HEK293 (cell line): ENCODE measurements around the gene CIART.

Experiments
- GLI4 ChIP-seq: fragments of 450-650 bp; formaldehyde crosslinking; IDR thresholded peaks from 2 replicates; pipeline ENCODE4 v1.5.1; 2016; ENCODE audit warnings: missing biosample characterization, missing genetic modification characterization
- HOXA7 ChIP-seq: sonication (generic); formaldehyde crosslinking; IDR thresholded peaks from 2 replicates; pipeline ENCODE4 v1.8.1; 2022; ENCODE audit warnings: missing genetic modification reagents, borderline replicate concordance
- INSM2 ChIP-seq: fragments of 450-650 bp; formaldehyde crosslinking; IDR thresholded peaks from 2 replicates; pipeline ENCODE4 v1.5.1; 2016; ENCODE audit warnings: missing biosample characterization, missing genetic modification characterization
- KLF7 ChIP-seq: fragments of 450-650 bp; formaldehyde crosslinking; IDR thresholded peaks from 2 replicates; pipeline ENCODE4 v1.5.1; 2016; ENCODE audit warnings: missing biosample characterization, missing genetic modification characterization, borderline replicate concordance
- KLF9 ChIP-seq: fragments of 450-650 bp; formaldehyde crosslinking; IDR thresholded peaks from 2 replicates; pipeline ENCODE4 v1.5.1; 2016; ENCODE audit warnings: missing biosample characterization, missing genetic modification characterization, low read depth
- MEIS1 ChIP-seq: sonication (generic); formaldehyde crosslinking; IDR thresholded peaks from 2 replicates; pipeline ENCODE4 v1.8.1; 2022; ENCODE audit warnings: missing genetic modification reagents, mild to moderate bottlenecking, borderline replicate concordance
- MZF1 ChIP-seq: fragments of 450-650 bp; formaldehyde crosslinking; IDR thresholded peaks from 2 replicates; pipeline ENCODE4 v1.5.1; 2017; ENCODE audit warnings: missing biosample characterization, missing genetic modification characterization, borderline replicate concordance
- OVOL3 ChIP-seq: fragments of 450-650 bp; formaldehyde crosslinking; IDR thresholded peaks from 2 replicates; pipeline ENCODE4 v1.5.1; 2016; ENCODE audit warnings: missing biosample characterization, missing genetic modification characterization
- SALL2 ChIP-seq: fragments of 450-650 bp; formaldehyde crosslinking; IDR thresholded peaks from 2 replicates; pipeline ENCODE4 v1.5.0; 2017; ENCODE audit warnings: missing biosample characterization, mild to moderate bottlenecking, missing genetic modification characterization, borderline replicate concordance
- SCRT2 ChIP-seq: fragments of 450-650 bp; formaldehyde crosslinking; IDR thresholded peaks from 2 replicates; pipeline ENCODE4 v1.5.1; 2016; ENCODE audit warnings: missing biosample characterization, missing genetic modification characterization
- SP7 ChIP-seq: fragments of 450-650 bp; formaldehyde crosslinking; IDR thresholded peaks from 2 replicates; pipeline ENCODE4 v1.5.1; 2016; ENCODE audit warnings: missing biosample characterization, missing genetic modification characterization
- TCF7L2 ChIP-seq: IDR thresholded peaks from 2 replicates; pipeline ENCODE4 v1.6.1; 2011; ENCODE audit warnings: low read depth, mild to moderate bottlenecking, inconsistent platforms, low read length, moderate library complexity, borderline replicate concordance
- ZBTB11 ChIP-seq: fragments of 450-650 bp; formaldehyde crosslinking; conservative IDR thresholded peaks from 2 replicates; pipeline ENCODE4 v1.5.1; 2016; ENCODE audit warnings: low read depth, missing biosample characterization, missing genetic modification characterization
- ZBTB17 ChIP-seq: fragments of 450-650 bp; formaldehyde crosslinking; IDR thresholded peaks from 2 replicates; pipeline ENCODE4 v1.5.1; 2016; ENCODE audit warnings: missing biosample characterization, missing genetic modification characterization
- ZEB2 ChIP-seq: fragments of 450-650 bp; formaldehyde crosslinking; IDR thresholded peaks from 2 replicates; pipeline ENCODE4 v1.5.1; 2016; ENCODE audit warnings: missing biosample characterization, missing genetic modification characterization
- ZFP3 ChIP-seq: fragments of 450-650 bp; formaldehyde crosslinking; IDR thresholded peaks from 2 replicates; pipeline ENCODE4 v1.5.1; 2016; ENCODE audit warnings: low read depth, missing biosample characterization, missing genetic modification characterization
- ZNF138 ChIP-seq: fragments of 450-650 bp; formaldehyde crosslinking; IDR thresholded peaks from 2 replicates; pipeline ENCODE4 v1.5.1; 2016; ENCODE audit warnings: missing biosample characterization, missing genetic modification characterization, borderline replicate concordance
- ZNF292 ChIP-seq: fragments of 450-650 bp; formaldehyde crosslinking; IDR thresholded peaks from 2 replicates; pipeline ENCODE4 v1.5.1; 2016; ENCODE audit warnings: low read depth, missing biosample characterization, missing genetic modification characterization, borderline replicate concordance
- ZNF37A ChIP-seq: fragments of 450-650 bp; IDR thresholded peaks from 2 replicates; pipeline ENCODE4 v1.5.1; 2018; ENCODE audit warnings: missing biosample characterization, missing genetic modification characterization
- ZNF394 ChIP-seq: fragments of 450-650 bp; formaldehyde crosslinking; IDR thresholded peaks from 2 replicates; pipeline ENCODE4 v1.5.1; 2016; ENCODE audit warnings: missing biosample characterization, missing genetic modification characterization, mild to moderate bottlenecking, moderate library complexity, borderline replicate concordance
- ZNF433 ChIP-seq: fragments of 450-650 bp; formaldehyde crosslinking; IDR thresholded peaks from 2 replicates; pipeline ENCODE4 v1.5.1; 2016; ENCODE audit warnings: missing biosample characterization, missing genetic modification characterization, low read depth
- ZNF449 ChIP-seq: fragments of 450-650 bp; formaldehyde crosslinking; IDR thresholded peaks from 2 replicates; pipeline ENCODE4 v1.5.1; 2017; ENCODE audit warnings: missing biosample characterization, mild to moderate bottlenecking, missing genetic modification characterization, moderate library complexity
- ZNF514 ChIP-seq: fragments of 450-650 bp; formaldehyde crosslinking; IDR thresholded peaks from 2 replicates; pipeline ENCODE4 v1.5.1; 2016; ENCODE audit warnings: missing biosample characterization, missing genetic modification characterization
- ZNF571 ChIP-seq: fragments of 450-650 bp; formaldehyde crosslinking; IDR thresholded peaks from 2 replicates; pipeline ENCODE4 v1.5.0; 2017; ENCODE audit warnings: missing biosample characterization, missing genetic modification characterization
- ZNF629 ChIP-seq: fragments of 450-650 bp; formaldehyde crosslinking; IDR thresholded peaks from 2 replicates; pipeline ENCODE4 v1.5.1; 2017; ENCODE audit warnings: missing biosample characterization, missing genetic modification characterization
- ZNF660 ChIP-seq: fragments of 450-650 bp; IDR thresholded peaks from 2 replicates; pipeline ENCODE4 v1.5.1; 2018; ENCODE audit warnings: missing biosample characterization, mild to moderate bottlenecking, missing genetic modification characterization
- ZNF664 ChIP-seq: fragments of 450-650 bp; formaldehyde crosslinking; IDR thresholded peaks from 2 replicates; pipeline ENCODE4 v1.5.1; 2016; ENCODE audit warnings: missing biosample characterization, missing genetic modification characterization
- ZNF76 ChIP-seq: fragments of 450-650 bp; formaldehyde crosslinking; IDR thresholded peaks from 2 replicates; pipeline ENCODE4; 2016; ENCODE audit warnings: low read depth, missing biosample characterization, missing genetic modification characterization, borderline replicate concordance
- ZNF776 ChIP-seq: fragments of 450-650 bp; formaldehyde crosslinking; IDR thresholded peaks from 2 replicates; pipeline ENCODE4 v1.5.0; 2017; ENCODE audit warnings: missing biosample characterization, missing genetic modification characterization, borderline replicate concordance
- ZNF777 ChIP-seq: fragments of 450-650 bp; formaldehyde crosslinking; IDR thresholded peaks from 2 replicates; pipeline ENCODE4 v1.5.1; 2017; ENCODE audit warnings: missing biosample characterization, missing genetic modification characterization, borderline replicate concordance
- TF ChIP-seq, protein P1 (sequence below): fragments of 450-650 bp; formaldehyde crosslinking; IDR thresholded peaks from 2 replicates; pipeline ENCODE4 v1.5.1; 2017; ENCODE audit warnings: missing biosample characterization, missing genetic modification characterization
- TF ChIP-seq, protein P2 (sequence below): fragments of 450-650 bp; formaldehyde crosslinking; IDR thresholded peaks from 2 replicates; pipeline ENCODE4 v1.5.1; 2016; ENCODE audit warnings: missing biosample characterization, missing genetic modification characterization

CIART gene

GRCh38 chr1:150234566-150235293, 47.6 kb upstream of the CIART start (continued):
- TF ChIP-seq ZFP3 (tag by site-specific recombination) = no peak
- peak; percentile 38 for TF ChIP-seq ZBTB11 (tag by site-specific recombination)
- peak; percentile 84 for TF ChIP-seq SP7 (tag by site-specific recombination)
- TF ChIP-seq, protein P1, sequence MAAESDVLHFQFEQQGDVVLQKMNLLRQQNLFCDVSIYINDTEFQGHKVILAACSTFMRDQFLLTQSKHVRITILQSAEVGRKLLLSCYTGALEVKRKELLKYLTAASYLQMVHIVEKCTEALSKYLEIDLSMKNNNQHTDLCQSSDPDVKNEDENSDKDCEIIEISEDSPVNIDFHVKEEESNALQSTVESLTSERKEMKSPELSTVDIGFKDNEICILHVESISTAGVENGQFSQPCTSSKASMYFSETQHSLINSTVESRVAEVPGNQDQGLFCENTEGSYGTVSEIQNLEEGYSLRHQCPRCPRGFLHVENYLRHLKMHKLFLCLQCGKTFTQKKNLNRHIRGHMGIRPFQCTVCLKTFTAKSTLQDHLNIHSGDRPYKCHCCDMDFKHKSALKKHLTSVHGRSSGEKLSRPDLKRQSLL = no peak
- TF ChIP-seq ZNF514 (tag by site-specific recombination) = no peak
- TF ChIP-seq INSM2 (tag by site-specific recombination) = no peak
- TF ChIP-seq ZNF37A (tag by site-specific recombination) = no peak
- TF ChIP-seq SALL2 = no peak
- 0 out of 2 replicates have a peak, but pooled peaks have one; percentile 28 for TF ChIP-seq ZNF660 (tag by site-specific recombination)
- no peak for TF ChIP-seq ZNF138 (tag by site-specific recombination)
- peak; percentile 60 for TF ChIP-seq KLF9 (tag by site-specific recombination)
- no peak for TF ChIP-seq ZNF776
- no peak for TF ChIP-seq ZNF571
- no peak for TF ChIP-seq TCF7L2
- 0 out of 2 replicates have a peak, but pooled peaks have one; percentile 46 for TF ChIP-seq KLF7 (tag by site-specific recombination)
- no peak for TF ChIP-seq OVOL3 (tag by site-specific recombination)
- TF ChIP-seq ZNF433 (tag by site-specific recombination) = no peak
- TF ChIP-seq MEIS1 = no peak
- TF ChIP-seq ZNF292 (tag by site-specific recombination) = no peak
- TF ChIP-seq ZNF449 (tag by site-specific recombination) = peak; percentile 28; the same call in 1 of the 2 replicates
- peak; percentile 56; the same call in 1 of the 2 replicates for TF ChIP-seq ZNF394 (tag by site-specific recombination)
- no peak for TF ChIP-seq HOXA7 (CRISPR knock-in tag)
- TF ChIP-seq ZBTB17 (tag by site-specific recombination) = peak; percentile 99
- TF ChIP-seq ZNF777 = no peak
- TF ChIP-seq, protein P2, sequence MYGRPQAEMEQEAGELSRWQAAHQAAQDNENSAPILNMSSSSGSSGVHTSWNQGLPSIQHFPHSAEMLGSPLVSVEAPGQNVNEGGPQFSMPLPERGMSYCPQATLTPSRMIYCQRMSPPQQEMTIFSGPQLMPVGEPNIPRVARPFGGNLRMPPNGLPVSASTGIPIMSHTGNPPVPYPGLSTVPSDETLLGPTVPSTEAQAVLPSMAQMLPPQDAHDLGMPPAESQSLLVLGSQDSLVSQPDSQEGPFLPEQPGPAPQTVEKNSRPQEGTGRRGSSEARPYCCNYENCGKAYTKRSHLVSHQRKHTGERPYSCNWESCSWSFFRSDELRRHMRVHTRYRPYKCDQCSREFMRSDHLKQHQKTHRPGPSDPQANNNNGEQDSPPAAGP (tag by site-specific recombination) = no peak
- peak; percentile 77 for TF ChIP-seq ZNF76 (tag by site-specific recombination)
- TF ChIP-seq SCRT2 (tag by site-specific recombination) = no peak
- no peak for TF ChIP-seq ZNF664
- peak; percentile 59 for TF ChIP-seq ZNF629 (tag by site-specific recombination)
- no peak for TF ChIP-seq GLI4 (tag by site-specific recombination)
- TF ChIP-seq MZF1 = no peak
- peak; percentile 84 for TF ChIP-seq ZEB2
